BLaER1 treated with 17β-estradiol and CSF1 and Interleukin-3, amounts not matched to agents 10 nM and 100 nM (cell line): ENCODE data around the gene EIF3A.

Experiments used
- H3K27ac ChIP-seq, 11 experiments: shearing (Covaris generic); formaldehyde crosslinking; 2 replicates each; pipeline ENCODE4 v1.8.1; 2022
- H3K27me3 ChIP-seq, 11 experiments: shearing (Covaris generic); formaldehyde crosslinking; 2 replicates each; pipeline ENCODE4 v1.8.1; 2022
- H3K36me3 ChIP-seq, 11 experiments: shearing (Covaris generic); formaldehyde crosslinking; 2 replicates each; pipeline ENCODE4 v1.8.1; 2022
- H3K4me1 ChIP-seq, 10 experiments: shearing (Covaris generic); formaldehyde crosslinking; 2 replicates each; pipeline ENCODE4 v1.8.1; 2022
- H3K4me2 ChIP-seq, 11 experiments: shearing (Covaris generic); formaldehyde crosslinking; 2 replicates each; pipeline ENCODE4 v1.8.1; 2022
- H3K4me3 ChIP-seq, 10 experiments: shearing (Covaris generic); formaldehyde crosslinking; 2 replicates each; pipeline ENCODE4 v1.8.1; 2022
- H3K9ac ChIP-seq, 11 experiments: shearing (Covaris generic); formaldehyde crosslinking; 2 replicates each; pipeline ENCODE4 v1.8.1; 2022
- H3K9me3 ChIP-seq, 11 experiments: shearing (Covaris generic); formaldehyde crosslinking; replicated peaks in 1 of 11; 2 replicates each; pipeline ENCODE4 v1.8.1; 2022
- H4K20me1 ChIP-seq, 11 experiments: shearing (Covaris generic); formaldehyde crosslinking; 2 replicates each; pipeline ENCODE4 v1.8.1; 2022
- Cebpa-rat ChIP-seq, 11 experiments: shearing (Covaris generic); IDR thresholded peaks; 2 replicates each; pipeline ENCODE4 v1.8.1; 2022

EIF3A gene

GRCh38 chr10:119080521-119081259, at the start of gene EIF3A:
TSS of gene EIF3A (minus strand) at chr10:119080817. CDS start at chr10:119080676, 141 bp downstream.
- peak within 1 kb of the TSS; percentile 83 to 99 (median 87) for H3K4me2 ChIP-seq
- peaks cover 43 to 49% (median 46%) of the 10 kb centered on the region in 11 experiments for H4K20me1 ChIP-seq
- H3K27me3 ChIP-seq, result no peaks in the 10 kb centered on the region
- peaks cover 0 to 39% (median 31%) of the 10 kb centered on the region in 11 experiments; a peak in 19 of 22 replicates for H3K36me3 ChIP-seq
- H3K4me1 ChIP-seq, result peaks cover 34 to 60% (median 43%) of the 10 kb centered on the region in 10 experiments
- peak within 1 kb of the TSS; percentile 98 to 100 (median 100) for H3K27ac ChIP-seq
- peaks cover 0 to 9% (median 0%) of the 10 kb centered on the region in 11 experiments; a peak in 7 of 22 replicates for H3K9me3 ChIP-seq
- H3K4me3 ChIP-seq, result peak within 1 kb of the TSS; percentile 87 to 100 (median 94)
- no peak for TF ChIP-seq Cebpa-rat (IDR thresholded peaks at IDR 0.05)
- H3K9ac ChIP-seq, result peak within 1 kb of the TSS; percentile 99 to 100 (median 100)

- H3K36me3 ChIP-seq, result peaks cover 81 to 91% (median 85%) of the 10 kb centered on the region in 11 experiments
- no peak for TF ChIP-seq Cebpa-rat (IDR thresholded peaks at IDR 0.05)
- H3K4me2 ChIP-seq, result peak overlapping the region in 7 of 11 experiments; percentile 63 to 90 (median 80); a peak in 10 of 22 replicates
- no peaks in the 10 kb centered on the region for H4K20me1 ChIP-seq
- no peak overlapping the region for H3K4me3 ChIP-seq
- H3K9ac ChIP-seq, result peak overlapping the region in 1 of 11 experiments; percentile 72; a peak in 1 of 22 replicates
- H3K4me1 ChIP-seq, result peaks cover 25 to 61% (median 49%) of the 10 kb centered on the region in 10 experiments
- H3K9me3 ChIP-seq, result peaks cover 0 to 7% (median 0%) of the 10 kb centered on the region in 11 experiments; a peak in 1 of 22 replicates
- no peaks in the 10 kb centered on the region for H3K27me3 ChIP-seq
- H3K27ac ChIP-seq, result peak overlapping the region in 9 of 11 experiments; percentile 81 to 95 (median 91); a peak in 17 of 22 replicates
These were observed 49.1 kb upstream of the EIF3A start for GRCh38 chr10:119129721-119130120.

- Histone ChIP-seq H3K27ac (no peak overlapping the region), H3K36me3 (peaks cover 93 to 100% (median 98%) of the 10 kb centered on the region in 11 experiments), H3K4me2 (no peak overlapping the region), H3K9ac (no peak overlapping the region), H3K9me3 (peaks cover 0 to 7% (median 0%) of the 10 kb centered on the region in 11 experiments; a peak in 1 of 22 replicates), H3K4me1 (peaks cover 8 to 23% (median 16%) of the 10 kb centered on the region in 10 experiments), H3K4me3 (no peak overlapping the region), H4K20me1 (no peaks in the 10 kb centered on the region), H3K27me3 (no peaks in the 10 kb centered on the region)
- TF ChIP-seq Cebpa-rat (IDR thresholded peaks at IDR 0.05), result no peak
These were observed 45.3 kb upstream of the EIF3A start for GRCh38 chr10:119125942-119126341.

- H3K27me3 ChIP-seq, result no peaks in the 10 kb centered on the region
- no peak overlapping the region for H3K4me3 ChIP-seq
- peaks cover 3 to 22% (median 10%) of the 10 kb centered on the region in 10 experiments; a peak in 17 of 20 replicates for H3K4me1 ChIP-seq
- no peak overlapping the region for H3K4me2 ChIP-seq
- no peak for TF ChIP-seq Cebpa-rat (IDR thresholded peaks at IDR 0.05)
- H4K20me1 ChIP-seq, result no peaks in the 10 kb centered on the region
- peak overlapping the region in 6 of 11 experiments; percentile 4 to 28 (median 26); a peak in 5 of 22 replicates for H3K27ac ChIP-seq
- H3K9me3 ChIP-seq, result peaks cover 0 to 5% (median 0%) of the 10 kb centered on the region in 11 experiments; a peak in 1 of 22 replicates
- H3K9ac ChIP-seq, result no peak overlapping the region
- H3K36me3 ChIP-seq, result peaks cover 90 to 100% (median 95%) of the 10 kb centered on the region in 11 experiments
These were observed 40.3 kb upstream of the EIF3A start for GRCh38 chr10:119120875-119121274.

- H4K20me1 ChIP-seq, result no peaks in the 10 kb centered on the region
- no peak overlapping the region for H3K9ac ChIP-seq
- no peak for TF ChIP-seq Cebpa-rat (IDR thresholded peaks at IDR 0.05)
- no peak overlapping the region; a peak in 1 of 22 replicates for H3K4me2 ChIP-seq
- H3K36me3 ChIP-seq, result peaks cover 85 to 100% (median 91%) of the 10 kb centered on the region in 11 experiments
- 0 out of 22 replicates have a peak, but pooled peaks cover 0 to under 1% (median 0%) of the 10 kb centered on the region in 11 experiments for H3K9me3 ChIP-seq
- H3K4me3 ChIP-seq, result no peak overlapping the region
- H3K4me1 ChIP-seq, result peaks cover 6 to 26% (median 14%) of the 10 kb centered on the region in 10 experiments; a peak in 17 of 20 replicates
- peak overlapping the region in 6 of 11 experiments; percentile 4 to 28 (median 26); a peak in 5 of 22 replicates for H3K27ac ChIP-seq
- H3K27me3 ChIP-seq, result no peaks in the 10 kb centered on the region
These were observed 39.8 kb upstream of the EIF3A start for GRCh38 chr10:119120413-119120867.

- H3K9me3 ChIP-seq, result no peaks in the 10 kb centered on the region
- H3K4me3 ChIP-seq, result no peak overlapping the region
- H3K4me2 ChIP-seq, result no peak overlapping the region; a peak in 1 of 22 replicates
- peaks cover 6 to 36% (median 17%) of the 10 kb centered on the region in 10 experiments; a peak in 17 of 20 replicates for H3K4me1 ChIP-seq
- no peaks in the 10 kb centered on the region for H4K20me1 ChIP-seq
- no peak for TF ChIP-seq Cebpa-rat (IDR thresholded peaks at IDR 0.05)
- no peak overlapping the region for H3K27ac ChIP-seq
- H3K36me3 ChIP-seq, result peaks cover 78 to 99% (median 88%) of the 10 kb centered on the region in 11 experiments
- H3K9ac ChIP-seq, result no peak overlapping the region
- H3K27me3 ChIP-seq, result no peaks in the 10 kb centered on the region
These were observed 38.8 kb upstream of the EIF3A start for GRCh38 chr10:119119400-119119799.

- H3K36me3 ChIP-seq, result peaks cover 78 to 99% (median 90%) of the 10 kb centered on the region in 11 experiments
- TF ChIP-seq Cebpa-rat (IDR thresholded peaks at IDR 0.05), result no peak
- H3K4me3 ChIP-seq, result no peak overlapping the region
- no peak overlapping the region for H3K9ac ChIP-seq
- peak overlapping the region in 1 of 11 experiments; percentile 11; a peak in 1 of 22 replicates for H3K27ac ChIP-seq
- no peak overlapping the region for H3K4me2 ChIP-seq
- H3K9me3 ChIP-seq, result no peaks in the 10 kb centered on the region
- H3K27me3 ChIP-seq, result no peaks in the 10 kb centered on the region
- peaks cover 6 to 48% (median 29%) of the 10 kb centered on the region in 10 experiments; a peak in 18 of 20 replicates for H3K4me1 ChIP-seq
- H4K20me1 ChIP-seq, result no peaks in the 10 kb centered on the region
These were observed 37.6 kb upstream of the EIF3A start for GRCh38 chr10:119118231-119118630.

- Histone ChIP-seq H3K36me3 (peaks cover 77 to 99% (median 89%) of the 10 kb centered on the region in 11 experiments), H3K4me1 (peaks cover 6 to 65% (median 33%) of the 10 kb centered on the region in 10 experiments; a peak in 18 of 20 replicates), H3K4me2 (peak overlapping the region in 7 of 11 experiments; percentile 2 to 76 (median 50); a peak in 9 of 22 replicates), H3K27me3 (no peaks in the 10 kb centered on the region), H4K20me1 (no peaks in the 10 kb centered on the region), H3K27ac (peak overlapping the region in 5 of 11 experiments; percentile 5 to 37 (median 36); a peak in 8 of 22 replicates), H3K9ac (no peak overlapping the region; a peak in 1 of 22 replicates), H3K4me3 (no peak overlapping the region), H3K9me3 (no peaks in the 10 kb centered on the region)
- TF ChIP-seq Cebpa-rat (IDR thresholded peaks at IDR 0.05), result no peak
These were observed 35.8 kb upstream of the EIF3A start for GRCh38 chr10:119116326-119116951.
